ENCODE measurements around the gene NANOS2. TPM values are rescaled to one million over a fixed set of nuclear protein-coding genes. Genes with fewer than 3 reads are reported as not detected.

Gene NANOS2
- total RNA-seq, result not detected in 2 replicates

DNA sequence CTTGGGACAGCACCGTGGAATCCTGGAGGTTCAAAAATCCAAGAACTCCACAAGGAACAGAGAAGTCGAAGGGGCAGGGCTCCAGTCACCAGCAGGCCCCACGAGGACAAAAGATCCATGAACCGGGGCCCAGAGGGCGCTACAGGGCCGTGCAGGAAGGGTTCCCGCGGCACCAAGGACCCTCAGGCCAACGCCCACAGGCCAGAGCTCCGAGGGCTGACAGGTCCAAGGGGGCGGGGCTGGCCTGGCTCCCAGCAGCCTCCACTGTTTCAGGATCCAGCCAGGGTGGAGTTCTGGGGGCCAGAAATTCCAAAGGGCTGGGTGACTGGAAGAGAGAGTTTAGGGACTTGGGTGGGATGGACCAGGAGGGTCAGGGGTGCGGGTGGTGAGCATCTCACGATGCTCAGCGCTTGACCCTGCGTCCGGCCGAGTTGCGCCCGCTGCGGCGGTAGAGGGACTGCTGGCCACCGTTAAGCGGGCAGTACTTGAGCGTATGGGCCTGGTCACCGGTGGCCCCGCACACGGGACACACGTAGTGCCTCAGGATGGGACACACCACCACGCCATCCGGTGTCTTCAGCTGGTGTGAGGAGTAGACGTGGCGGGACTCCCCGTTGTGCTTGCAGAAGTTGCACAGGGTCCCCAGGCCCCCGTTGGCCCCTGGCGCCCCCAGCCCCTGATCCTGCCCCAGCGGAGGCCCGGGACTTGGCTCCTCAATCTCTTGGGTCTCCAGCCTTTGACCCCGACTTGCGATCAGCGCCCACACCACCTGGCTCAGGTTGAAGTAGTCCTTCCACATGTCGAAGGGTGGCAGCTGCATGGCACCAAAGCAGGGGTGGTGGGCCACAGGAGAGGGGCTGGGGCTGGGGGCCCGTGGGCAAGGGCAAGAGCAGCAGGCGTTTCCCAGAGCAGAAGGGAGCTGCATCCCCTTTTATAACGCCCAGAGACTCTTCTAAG lies at the start of gene NANOS2:
Gene NANOS2, minus strand, starts transcription at position 905 of the 957 bp plus-strand sequence. Its CDS starts 85 bp downstream, at position 820.
- intact Hi-C loops (cut with micrococcal nuclease), result no loop called here

DNA sequence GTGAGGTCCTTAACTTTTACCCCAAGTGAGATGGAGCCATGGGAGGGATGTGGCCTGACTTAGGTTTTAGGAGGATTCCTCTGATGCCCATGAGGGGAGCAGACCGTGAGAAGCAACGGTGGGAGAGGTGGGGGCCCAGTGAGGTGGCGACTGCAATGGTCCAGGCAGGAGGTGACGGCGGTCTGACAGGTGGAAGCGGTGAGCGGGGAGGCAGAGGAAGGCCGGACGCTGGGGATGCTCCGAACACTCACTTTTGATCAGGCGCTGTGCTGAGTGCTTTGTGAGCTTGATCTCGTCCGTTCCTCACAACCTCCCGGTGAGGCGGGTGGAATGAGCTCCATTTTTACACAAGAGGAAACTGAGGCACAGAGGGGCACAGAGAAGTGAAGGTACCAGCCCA lies 47.4 kb upstream of the NANOS2 start:
- intact Hi-C loops (cut with micrococcal nuclease), result no loop called here

DNA sequence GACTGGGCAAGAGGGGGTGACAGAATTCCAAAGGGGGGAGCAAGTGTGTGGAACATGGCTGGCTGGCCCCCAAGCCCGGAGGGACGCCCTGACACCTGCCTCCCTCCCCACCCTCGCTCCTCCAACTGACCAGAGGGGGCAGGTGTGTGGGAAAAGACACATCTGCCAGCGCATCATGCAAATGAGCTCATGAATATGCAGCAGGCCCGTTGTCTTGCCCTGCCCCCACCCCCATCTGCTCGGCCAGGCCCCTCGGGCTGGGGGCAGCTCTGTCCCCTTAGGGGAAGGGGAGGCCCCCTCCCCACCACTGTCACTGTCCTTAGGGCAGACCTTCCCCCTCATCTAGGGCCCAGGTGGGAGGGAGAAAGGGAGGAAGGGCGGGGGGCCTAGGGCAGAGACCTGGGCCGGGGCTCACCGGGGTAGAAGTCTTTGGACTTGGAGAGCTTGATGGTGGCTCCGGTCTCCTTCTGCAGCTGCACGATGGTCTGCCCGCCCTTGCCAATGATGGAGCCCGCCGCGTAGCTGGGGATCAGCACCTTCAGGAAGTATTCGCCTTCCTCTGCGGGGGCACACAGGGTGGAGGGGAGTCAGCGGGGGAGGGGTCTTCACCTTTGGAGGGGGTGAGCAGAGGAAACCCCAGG lies 46.1 kb upstream of the NANOS2 start:
- intact Hi-C loops (cut with micrococcal nuclease), result no loop called here

DNA sequence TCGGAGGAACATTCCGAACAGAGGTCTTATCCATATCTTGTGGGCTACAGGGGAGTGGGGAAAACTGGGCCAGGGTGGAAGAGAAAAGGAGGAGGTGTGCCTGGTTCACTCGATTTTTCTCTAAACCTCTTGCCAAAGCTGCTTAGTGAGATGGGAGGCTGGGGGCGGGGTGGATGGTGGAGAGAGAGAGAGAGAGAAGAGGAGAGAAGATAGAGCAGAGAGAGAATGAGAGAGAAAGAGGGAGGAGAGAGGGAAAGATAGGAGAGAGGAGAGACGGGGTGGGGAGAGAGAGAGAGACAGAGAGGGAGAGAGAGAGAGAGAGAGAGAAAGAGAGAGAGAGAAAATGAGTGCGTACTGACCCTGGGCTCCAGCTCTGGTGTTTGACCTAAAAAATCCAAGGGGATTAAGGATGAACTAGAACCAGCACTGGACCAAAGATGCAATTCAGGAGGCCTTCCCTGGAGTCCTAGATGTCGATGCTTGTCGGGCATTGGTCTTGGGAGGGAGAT lies 45.0 kb upstream of the NANOS2 start:
- intact Hi-C loops (cut with micrococcal nuclease), result no loop called here

DNA sequence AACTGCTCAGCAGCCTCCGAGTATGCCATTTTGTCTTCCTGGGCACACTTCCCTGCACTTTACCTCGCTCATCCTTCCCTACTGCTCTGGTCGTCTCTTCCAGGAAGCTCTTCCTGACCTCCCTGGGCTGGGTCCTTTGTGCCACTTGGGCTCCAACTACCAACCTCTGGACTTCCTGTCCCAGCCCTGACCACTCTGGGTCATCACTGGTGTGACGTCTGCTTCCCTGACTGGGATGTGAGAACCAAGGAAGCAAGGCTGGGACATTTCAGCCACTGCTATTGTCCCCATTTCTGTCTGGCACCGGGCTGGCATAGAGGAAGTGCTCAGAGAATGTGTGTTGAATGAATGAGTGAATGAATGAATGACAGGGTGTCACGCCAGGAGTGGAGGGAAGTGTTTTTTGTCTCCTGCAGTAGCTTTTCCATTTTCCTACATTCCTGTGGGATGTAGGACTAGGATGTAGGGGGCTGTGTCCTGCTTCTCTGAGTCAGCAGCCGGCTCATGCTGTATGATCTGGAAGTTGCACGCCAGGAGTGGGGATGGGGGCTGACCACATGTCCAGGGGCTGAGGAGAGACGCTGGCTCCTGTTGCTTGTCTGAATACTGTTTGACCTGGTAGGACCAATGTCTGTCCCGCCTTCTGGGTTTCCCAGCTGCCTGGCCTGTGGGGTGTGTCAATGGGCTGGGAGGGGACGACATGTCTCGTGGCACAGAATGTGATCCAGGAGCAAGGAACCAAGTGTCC lies 44.4 kb upstream of the NANOS2 start:
- intact Hi-C loops (cut with micrococcal nuclease), result no loop called here

DNA sequence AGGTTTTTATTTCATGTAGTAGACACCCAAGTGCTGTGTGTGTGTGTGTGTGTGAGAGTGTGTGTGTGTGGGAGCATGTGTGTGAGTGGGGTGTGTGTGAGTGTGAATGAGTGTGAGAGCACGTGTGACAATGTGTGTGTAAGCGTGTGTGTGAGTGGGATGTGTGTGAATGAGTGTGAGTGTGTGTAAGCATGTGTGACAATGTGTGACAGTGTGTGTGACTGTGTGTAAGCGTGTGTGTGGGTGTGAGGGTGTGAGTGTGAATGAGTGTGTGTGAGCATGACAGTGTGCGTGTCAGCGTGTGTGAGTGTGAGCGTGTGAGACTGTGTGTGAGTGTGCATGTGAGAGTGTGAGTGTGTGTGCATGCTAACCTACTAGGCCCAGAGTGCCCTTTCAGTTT lies 43.7 kb upstream of the NANOS2 start:
- intact Hi-C loops (cut with micrococcal nuclease), result no loop called here

DNA sequence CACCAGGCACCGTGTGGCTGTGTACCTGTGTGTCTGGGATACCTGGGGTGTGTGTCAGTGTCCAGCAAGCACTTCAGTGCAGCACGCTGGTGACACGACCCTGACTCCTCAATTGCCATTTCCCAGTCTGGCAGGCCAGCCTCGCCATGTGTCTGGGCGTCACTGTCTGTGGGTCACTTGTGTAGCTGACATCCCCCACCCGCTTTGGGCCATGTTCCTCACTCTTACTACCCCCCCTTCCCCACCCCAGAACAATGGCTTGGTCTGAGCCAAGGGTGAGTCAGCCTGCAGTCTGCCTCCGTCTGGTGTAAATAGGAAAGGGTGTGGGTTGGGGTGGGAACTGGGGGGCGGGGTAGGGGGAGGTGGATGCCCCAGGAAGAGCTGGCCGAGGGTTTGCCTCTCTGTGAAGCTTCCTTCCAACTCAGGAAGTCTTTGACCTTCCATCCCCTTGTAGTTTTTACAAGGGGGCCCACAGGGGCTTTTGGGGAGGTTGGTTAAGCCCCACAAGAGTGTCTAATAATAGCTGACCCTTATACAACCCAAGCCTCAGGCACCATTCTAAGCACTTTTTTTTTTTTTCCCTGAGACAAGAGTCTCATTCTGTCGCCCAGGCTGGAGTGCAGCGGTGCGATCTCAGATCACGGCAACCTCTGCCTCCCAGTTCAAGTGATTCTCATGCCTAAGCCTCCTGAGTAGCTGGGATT lies 41.5 kb upstream of the NANOS2 start:
- intact Hi-C loops (cut with micrococcal nuclease), result no loop called here

DNA sequence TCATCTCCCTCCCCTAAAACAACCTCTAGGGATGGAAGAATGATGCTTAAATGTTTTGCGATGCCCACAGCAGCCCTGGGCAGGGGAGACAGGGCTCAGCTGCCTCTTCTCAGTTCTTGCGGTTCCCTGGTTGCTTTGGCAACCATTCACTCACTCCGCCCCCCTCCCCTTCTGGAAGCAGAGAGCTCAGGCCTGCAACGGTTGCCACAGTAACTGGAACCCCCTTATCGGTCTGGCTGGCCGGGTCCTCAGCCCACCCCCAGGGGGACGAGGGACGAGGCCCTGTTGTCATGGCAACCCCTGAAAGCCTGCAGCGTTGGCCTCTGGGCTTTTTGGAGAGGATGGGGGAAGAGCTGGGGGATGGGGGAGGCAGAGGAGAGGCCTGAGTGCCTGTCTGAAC lies 39.6 kb upstream of the NANOS2 start:
- intact Hi-C loops (cut with micrococcal nuclease), result no loop called here

DNA sequence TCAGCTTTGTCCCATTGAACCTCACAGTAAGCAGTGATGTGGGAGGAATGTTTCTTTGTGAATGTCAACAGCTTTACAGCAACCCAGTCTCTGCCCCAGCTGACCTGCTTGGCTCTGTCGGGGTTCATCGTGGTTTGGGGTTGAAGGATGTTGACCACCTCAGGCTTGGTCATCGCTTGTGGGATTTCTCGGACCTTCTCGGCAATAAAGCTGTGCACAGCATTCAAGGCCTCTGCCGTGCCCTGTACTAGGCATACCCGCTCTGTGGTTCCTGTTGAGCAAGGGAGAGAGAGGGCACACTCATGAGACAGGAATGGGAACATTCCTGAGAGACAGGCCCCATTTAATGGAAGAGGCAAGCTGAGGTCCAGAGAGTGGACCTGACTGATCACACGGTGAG lies 39.1 kb upstream of the NANOS2 start:
- intact Hi-C loops (cut with micrococcal nuclease), result no loop called here

DNA sequence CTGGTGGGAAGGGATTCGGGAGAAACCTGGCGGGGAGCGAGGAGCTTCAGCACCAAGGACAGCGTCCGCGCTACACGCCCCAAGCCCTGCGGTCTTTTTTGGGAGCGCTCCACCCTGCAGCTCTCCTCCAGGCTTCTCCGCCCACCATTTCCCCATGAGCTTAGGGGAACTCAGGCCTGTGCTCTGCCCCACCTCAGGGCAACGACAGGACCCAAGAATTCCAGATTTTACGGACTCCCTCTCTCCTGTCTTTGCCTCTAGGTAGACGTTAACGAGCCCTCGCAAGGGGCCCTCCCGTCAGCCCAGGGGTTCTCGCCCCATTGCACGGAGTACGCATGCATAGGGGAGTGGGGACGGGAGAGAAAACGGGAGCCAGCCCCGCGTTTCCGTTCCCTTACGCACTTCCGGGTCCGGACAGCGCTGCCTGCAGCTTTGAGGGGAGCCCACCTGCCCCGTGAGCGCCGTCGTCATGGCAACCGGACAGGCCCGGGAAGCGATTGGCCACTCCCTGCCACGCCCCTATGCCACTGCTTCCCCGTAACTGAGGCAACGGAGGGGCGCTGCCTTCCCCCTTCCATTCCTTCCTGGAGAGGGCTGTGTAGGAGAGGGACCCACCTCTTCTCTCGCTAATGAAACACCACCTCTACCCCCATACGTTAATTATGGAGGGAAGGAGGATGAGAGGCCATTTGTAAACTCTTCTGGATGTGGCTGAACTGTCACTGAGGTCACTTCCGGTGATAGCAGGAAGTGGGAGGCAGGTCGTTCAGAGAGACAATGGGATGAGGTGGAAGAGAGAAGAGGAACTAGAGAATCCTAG lies 38.3 kb upstream of the NANOS2 start:
- intact Hi-C loops (cut with micrococcal nuclease), result no loop called here

DNA sequence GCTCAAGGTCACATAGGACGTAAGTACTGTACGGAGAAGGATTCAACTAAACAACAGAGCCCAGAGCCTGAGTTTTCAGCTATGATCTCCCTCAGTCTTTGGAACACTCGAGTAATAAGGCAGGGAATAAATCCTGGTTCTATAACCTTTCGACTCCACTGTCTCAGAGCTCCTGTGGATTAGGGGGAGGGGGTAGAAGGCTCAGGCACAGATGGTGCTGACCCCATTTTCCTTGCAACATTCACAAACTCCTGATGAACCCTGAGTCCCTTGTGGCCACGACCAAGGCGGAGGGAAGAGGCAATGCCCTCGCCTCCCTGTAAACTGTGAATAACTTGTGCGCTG lies 37.7 kb upstream of the NANOS2 start:
- intact Hi-C loops (cut with micrococcal nuclease), result no loop called here

DNA sequence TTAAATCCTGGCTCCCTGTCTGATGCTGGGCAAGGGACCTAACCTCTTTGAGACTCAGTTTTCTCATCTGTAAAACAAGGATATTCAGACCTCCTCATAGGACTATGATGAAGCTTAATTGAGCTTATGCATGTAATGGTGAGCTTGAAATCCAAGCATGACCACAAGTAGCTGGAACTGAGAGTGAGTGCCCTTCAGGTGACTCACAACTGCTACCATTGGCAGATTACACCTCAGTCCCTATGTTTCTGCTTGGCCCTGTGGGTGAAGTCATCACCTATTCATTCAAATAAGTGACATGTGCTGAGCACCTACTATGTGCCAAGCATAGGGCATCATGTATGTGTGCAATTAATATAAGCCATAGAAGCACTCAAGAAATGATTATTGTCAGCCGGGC lies 33.3 kb upstream of the NANOS2 start:
- intact Hi-C loops (cut with micrococcal nuclease), result no loop called here

DNA sequence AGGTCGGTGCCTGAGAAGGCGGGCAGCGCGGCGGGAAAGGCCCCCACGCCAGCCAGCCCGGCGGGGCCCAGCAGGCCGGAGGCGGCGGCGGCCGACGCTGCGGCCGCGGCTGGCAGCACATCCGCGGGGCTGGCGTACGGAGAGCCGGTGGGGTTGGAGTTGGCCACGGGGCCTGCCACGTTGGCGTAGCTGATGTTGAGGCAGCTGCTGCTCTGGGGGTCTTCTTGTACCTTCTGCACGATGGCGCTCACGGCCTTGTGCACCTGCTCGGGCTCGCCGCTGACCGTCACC lies 25.9 kb upstream of the NANOS2 start:
- intact Hi-C loops (cut with micrococcal nuclease), result no loop called here

DNA sequence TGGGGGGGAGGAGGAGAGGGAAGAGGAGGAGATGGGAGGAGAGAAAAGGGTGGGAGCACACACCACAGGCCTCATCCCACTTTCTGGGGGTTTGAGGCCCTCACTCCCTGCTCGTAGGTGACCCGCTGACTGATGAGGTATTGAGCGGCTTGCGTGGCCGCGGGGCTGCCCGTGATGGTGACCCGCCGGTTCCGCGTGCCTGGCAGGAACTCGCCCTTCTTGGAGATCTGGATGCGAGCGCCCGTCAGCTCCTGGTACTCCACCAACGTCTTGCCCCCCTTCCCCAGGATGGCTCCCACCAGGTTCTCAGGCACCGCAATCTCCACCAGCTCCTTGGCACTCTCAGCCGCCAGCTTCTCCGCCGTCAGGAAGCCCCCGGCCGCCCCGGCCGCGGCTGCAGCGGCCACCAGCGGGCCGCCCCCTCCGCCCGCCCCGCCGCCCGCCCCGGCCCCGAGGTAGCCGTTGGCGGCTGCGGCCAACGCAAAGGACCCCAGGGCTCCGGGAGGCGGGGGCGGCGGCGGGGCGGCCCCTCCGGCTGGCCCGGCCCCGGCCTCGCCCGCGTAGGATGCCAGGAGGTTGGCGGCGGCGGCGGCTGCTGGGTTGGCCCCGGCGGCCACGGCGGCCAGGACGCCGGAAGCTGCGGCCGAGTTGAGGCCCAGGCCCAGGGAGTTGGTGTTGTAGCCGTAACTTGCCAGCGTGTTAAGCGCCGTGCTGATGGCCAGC lies 25.4 kb upstream of the NANOS2 start:
- intact Hi-C loops (cut with micrococcal nuclease), result no loop called here

DNA sequence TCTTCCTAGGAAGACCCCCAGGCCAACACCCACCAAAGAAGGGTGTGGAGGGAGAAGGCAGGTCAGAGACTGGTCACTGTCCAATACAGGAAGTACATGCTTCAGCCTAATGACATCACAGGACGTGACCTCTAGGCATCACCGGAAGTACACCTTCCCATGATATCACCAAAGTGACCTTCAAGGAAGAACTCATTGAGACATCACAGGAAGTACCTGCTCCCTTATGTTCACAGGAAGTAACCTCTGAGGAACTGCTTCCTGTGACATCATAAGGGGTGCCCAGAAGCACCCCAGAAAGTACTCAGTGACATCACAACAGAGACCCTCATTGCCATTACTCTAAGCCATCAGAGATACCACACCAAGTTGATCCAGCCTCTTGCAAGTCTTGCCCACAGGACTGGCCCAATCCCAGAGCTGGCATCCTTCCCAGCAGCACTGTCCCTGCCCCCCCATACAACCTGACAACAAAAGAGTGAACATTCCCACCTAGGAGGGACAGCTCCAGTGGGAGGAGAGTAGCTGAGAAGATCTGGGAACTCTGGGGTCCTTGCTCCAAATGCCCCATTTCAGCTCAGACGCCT lies 24.2 kb upstream of the NANOS2 start:
- intact Hi-C loops (cut with micrococcal nuclease), result no loop called here

DNA sequence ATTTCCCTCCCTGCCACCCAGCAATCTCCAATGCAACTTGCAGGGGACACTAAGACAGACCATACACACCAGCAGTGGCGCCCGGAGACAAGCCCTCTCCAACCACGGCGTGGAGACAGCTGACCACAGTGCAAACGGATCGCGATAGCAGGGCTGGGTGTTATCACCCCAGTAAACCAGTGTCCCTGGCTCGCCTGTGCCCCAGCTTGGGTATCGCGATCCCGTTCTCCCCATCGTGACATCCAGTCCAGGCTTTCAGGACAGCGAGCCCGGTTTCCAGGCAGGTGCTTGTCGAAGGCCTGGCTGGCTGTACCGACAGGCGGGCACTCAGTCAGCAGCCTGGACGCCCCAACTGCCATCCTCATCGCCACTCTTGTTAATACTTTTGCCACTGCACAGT lies 20.7 kb upstream of the NANOS2 start:
- intact Hi-C loops (cut with micrococcal nuclease), result no loop called here

DNA sequence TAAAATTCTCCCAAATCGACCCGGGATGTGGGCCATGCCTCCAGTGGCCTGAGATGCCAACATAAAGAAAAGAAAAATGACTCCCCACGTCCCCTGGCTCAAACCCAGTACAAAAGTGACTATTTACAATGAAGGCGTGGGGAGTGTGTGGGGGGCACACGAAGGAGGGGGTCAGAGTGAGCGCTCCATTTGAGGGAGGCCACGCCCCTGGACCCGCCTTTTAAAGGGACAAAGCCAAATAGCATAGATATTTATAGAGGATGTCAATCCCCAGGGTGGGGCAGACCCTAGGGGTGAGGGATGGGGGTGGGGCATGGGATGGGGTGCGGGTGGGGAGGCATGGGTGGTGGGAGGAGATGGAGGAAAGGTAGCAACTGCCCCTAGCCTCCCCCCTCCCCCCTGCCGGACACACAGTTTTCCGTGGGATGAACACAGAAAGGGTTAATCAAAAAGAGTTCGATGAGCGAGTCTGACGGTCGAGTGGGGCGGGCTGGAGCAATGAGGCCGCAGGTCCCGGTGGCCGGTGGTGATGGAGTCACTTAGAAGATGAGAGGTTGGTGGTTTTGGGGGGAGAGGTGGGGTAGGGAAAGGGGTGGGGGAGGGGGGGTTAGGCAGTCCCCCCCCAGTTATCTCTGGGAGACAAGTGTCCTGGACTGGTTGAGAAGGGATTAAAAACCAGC lies 20.1 kb upstream of the NANOS2 start:
- intact Hi-C loops (cut with micrococcal nuclease), result no loop called here

DNA sequence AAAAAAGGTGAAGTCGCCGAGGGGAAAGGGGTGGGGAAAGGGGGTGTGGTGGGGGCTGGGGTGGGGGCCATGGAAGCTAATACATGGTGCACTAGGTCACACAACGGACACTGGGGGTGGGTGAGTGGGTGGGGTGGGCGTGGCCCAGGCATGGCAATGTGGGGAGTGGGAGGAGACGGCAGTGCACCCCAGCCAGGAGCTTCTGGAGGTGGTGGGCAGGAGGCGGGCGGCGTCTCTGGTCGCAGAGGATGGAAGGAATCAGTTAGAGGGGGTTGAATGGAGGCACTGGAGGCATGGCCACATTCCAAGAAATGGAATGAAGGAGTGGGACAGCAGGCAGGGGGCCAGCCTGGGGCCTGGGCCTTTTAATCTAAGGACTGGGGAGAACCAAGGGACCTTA lies 19.2 kb upstream of the NANOS2 start:
- intact Hi-C loops (cut with micrococcal nuclease), result no loop called here

DNA sequence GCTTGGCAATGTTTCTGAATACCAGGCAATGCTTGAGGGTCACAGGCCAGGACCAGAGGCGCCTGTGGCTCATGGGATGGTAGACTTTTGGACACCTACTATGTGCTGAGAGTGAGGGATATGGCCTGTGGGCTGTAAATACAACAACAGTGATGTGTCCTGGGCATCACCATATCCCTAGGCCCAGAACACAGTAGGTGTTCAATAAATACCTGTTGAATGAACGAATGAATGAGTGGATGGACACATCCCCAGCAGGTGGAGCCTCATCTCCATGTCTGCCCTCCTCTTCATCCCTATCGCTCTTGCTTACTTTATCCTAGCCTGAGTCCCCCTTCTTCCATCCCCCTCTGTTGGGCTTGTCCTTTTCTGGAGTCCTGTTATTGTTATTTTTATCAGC lies 16.5 kb upstream of the NANOS2 start:
- intact Hi-C loops (cut with micrococcal nuclease), result no loop called here
